AG04449 (cell line): ENCODE measurements around the gene RCBTB2.

Experiments
- CTCF ChIA-PET: fragments of 350-600 bp; formaldehyde crosslinking; extraction: SDS; loops from one replicate; lab custom pipeline; 2021; ENCODE audit warnings: antibody characterized with exemption; lab: Yijun Ruan, JAX
- POLR2A ChIA-PET: fragments of 400-600, 350-600 bp; formaldehyde crosslinking; extraction: SDS; loops from one replicate; lab custom pipeline; 2020; ENCODE audit warnings: antibody characterized with exemption, inconsistent platforms; lab: Yijun Ruan, JAX
- DNase-seq: peaks from one replicate; pipeline ENCODE4 v3.0.0-alpha.2; 2010; ENCODE audit warnings: low read depth, low spot score
- H3K4me3 ChIP-seq: 2 replicates; pipeline ENCODE4 v1.5.1; 2011; ENCODE audit warnings: low read depth, mild to moderate bottlenecking, control low read depth, low read length
- TF ChIP-seq, protein P1 (sequence below): IDR thresholded peaks from one replicate; pipeline ENCODE4 v1.5.1; 2011; ENCODE audit warnings: mild to moderate bottlenecking, moderate library complexity, low read length, control low read depth, inconsistent platforms; ENCODE audit not compliant: insufficient read depth; ENCODE audit errors: missing control alignments

Gene RCBTB2

GRCh38 chr13:48545608-48546007, 12.7 kb upstream of the RCBTB2 start:
- H3K4me3 ChIP-seq: no peak overlapping the region
- POLR2A ChIA-PET: interaction anchor here (1.1 kb wide), 1 partner anchor 13 kb away, joined by 3 read pairs; the partner anchor contains the start of gene RCBTB2
- CTCF ChIA-PET: interaction anchor here (1.0 kb wide), 1 partner anchor 17 kb away, joined by 3 read pairs; no protein-coding TSS in a partner anchor
- no peak for DNase-seq
- TF ChIP-seq, protein P1, sequence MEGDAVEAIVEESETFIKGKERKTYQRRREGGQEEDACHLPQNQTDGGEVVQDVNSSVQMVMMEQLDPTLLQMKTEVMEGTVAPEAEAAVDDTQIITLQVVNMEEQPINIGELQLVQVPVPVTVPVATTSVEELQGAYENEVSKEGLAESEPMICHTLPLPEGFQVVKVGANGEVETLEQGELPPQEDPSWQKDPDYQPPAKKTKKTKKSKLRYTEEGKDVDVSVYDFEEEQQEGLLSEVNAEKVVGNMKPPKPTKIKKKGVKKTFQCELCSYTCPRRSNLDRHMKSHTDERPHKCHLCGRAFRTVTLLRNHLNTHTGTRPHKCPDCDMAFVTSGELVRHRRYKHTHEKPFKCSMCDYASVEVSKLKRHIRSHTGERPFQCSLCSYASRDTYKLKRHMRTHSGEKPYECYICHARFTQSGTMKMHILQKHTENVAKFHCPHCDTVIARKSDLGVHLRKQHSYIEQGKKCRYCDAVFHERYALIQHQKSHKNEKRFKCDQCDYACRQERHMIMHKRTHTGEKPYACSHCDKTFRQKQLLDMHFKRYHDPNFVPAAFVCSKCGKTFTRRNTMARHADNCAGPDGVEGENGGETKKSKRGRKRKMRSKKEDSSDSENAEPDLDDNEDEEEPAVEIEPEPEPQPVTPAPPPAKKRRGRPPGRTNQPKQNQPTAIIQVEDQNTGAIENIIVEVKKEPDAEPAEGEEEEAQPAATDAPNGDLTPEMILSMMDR: no peak

DNA sequence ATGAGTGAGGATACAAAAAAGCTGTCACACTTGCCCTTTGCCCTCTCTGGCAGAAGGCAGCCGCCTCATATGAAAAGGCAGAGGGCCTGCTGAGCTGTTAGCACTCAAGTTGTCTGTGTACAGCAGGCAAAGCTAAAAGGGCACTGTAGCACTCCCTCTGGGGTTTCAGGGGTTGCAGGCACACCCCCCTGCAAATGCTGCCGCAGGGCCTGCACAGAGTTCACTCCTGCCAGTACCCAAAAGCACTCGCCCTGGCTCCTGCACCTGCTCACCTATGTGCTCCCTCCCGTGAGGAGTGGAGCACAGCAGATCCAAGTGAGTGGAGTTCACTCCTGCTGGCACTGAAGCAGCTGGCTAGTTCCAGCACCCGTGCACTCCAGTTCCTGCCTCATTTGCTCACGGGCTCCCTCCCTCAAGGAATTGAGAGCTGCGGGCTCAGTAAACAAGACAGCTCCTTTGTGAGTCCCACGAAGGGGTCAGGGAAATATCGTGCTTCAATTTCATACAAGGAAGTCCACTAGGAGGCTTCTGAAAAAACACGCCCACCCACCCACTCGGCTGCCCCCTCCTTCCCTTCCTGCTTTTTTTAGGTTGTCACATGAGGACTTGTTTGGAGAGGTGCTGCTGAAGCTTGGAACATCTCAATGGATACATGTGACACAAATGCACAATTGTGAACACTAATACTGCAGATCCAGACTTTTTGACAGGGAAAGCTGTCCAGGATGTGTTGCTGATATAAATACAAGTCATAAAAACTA, 9.9 kb upstream of the RCBTB2 start:
- ChIA-PET CTCF (interaction anchor here (1.3 kb wide), 1 partner anchor 9 kb away, joined by 5 read pairs; no protein-coding TSS in a partner anchor), POLR2A (interaction anchor here (1.6 kb wide), 1 partner anchor 10 kb away, joined by 8 read pairs; the partner anchor contains the start of gene RCBTB2)
- no peak overlapping the region for H3K4me3 ChIP-seq
- no peak for DNase-seq
- TF ChIP-seq, protein P1: no peak

DNA sequence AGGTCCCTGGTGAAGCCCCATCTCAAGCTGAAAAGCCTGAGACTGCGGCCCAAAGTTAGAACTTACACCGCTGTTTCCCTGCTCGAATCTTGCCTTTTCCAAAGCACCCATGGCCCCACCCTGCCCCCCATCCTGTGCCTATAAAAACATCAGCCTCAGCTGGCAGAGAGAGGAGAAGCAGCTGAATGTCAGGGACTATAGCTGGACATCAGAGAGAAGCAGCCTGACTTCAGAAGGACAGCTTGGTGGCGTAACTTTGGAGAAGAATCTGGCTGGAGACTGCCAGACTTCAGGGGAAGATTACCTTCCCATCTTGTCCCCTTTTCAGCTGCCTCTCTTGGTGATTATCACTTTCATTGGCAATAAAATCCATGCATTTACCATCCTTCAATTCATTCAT, 9.3 kb upstream of the RCBTB2 start:
- CTCF ChIA-PET: interaction anchor here (1.3 kb wide), 1 partner anchor 9 kb away, joined by 5 read pairs; no protein-coding TSS in a partner anchor
- POLR2A ChIA-PET: no interaction called here
- no peak for DNase-seq
- TF ChIP-seq, protein P1: no peak
- H3K4me3 ChIP-seq: no peak overlapping the region

DNA sequence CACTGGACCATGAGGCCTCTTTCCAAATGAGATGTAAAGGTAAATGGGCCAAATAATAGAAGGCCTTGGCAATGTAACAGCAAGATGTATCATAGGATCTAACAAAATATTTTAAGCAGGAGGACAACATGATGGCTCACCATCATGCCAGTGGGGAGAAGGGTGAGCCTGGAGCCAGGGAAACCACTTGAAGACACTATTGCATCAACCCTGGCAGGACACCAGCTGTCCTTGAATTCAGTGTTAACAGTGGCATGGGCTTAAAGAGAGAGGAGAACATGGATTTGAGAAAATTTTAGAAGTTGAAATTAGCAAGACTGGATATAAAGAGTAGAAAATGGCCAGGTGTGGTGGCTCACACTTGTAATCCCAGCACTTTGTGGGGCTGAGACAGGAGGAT, 6.7 kb upstream of the RCBTB2 start:
- ChIA-PET CTCF (no interaction called here), POLR2A (no interaction called here)
- no peak overlapping the region for H3K4me3 ChIP-seq
- TF ChIP-seq, protein P1: no peak
- no peak for DNase-seq

- ChIA-PET POLR2A (no interaction called here), CTCF (no interaction called here)
- no peak overlapping the region for H3K4me3 ChIP-seq
- DNase-seq: no peak
- TF ChIP-seq, protein P1: no peak
Observed at GRCh38 chr13:48536621-48537250, 3.9 kb upstream of the RCBTB2 start.

GRCh38 chr13:48535766-48536165, 2.9 kb upstream of the RCBTB2 start:
- CTCF ChIA-PET: no interaction called here
- POLR2A ChIA-PET: interaction anchor here (0.6 kb wide), 1 partner anchor 35 kb away, joined by 4 read pairs; no protein-coding TSS in a partner anchor
- TF ChIP-seq, protein P1: no peak
- H3K4me3 ChIP-seq: no peak overlapping the region
- no peak for DNase-seq
